IMR-90 (cell line): ENCODE data around the gene BHLHA15. TPM values are rescaled to one million over a fixed set of nuclear protein-coding genes. Genes with fewer than 3 reads are reported as not detected.

ENCODE experiments used
- ATAC-seq: fragments of 200-7000 bp; cut with Tn5 transposase; 2 replicates; pipeline ENCODE4 v1.9.1; 2020; ENCODE audit warnings: low read depth, mild to moderate bottlenecking, moderate library complexity
- BruUV-seq: library from RNA; stranded (reverse); fragments of 400-500 nt; replicated peaks from 2 replicates; lab custom pipeline; 2021; lab: Mats Ljungman, UMichigan
- CTCF ChIA-PET: fragments of 300-600 bp; formaldehyde crosslinking; extraction: SDS; loops from one replicate; lab custom pipeline; 2021; ENCODE audit warnings: antibody characterized with exemption; lab: Yijun Ruan, JAX
- POLR2A ChIA-PET: fragments of 300-600 bp; sonication (Branson Sonifier 250); formaldehyde crosslinking; loops from one replicate; lab custom pipeline; 2022; ENCODE audit warnings: antibody characterized with exemption; ENCODE audit not compliant: unreplicated experiment; lab: Charles Lee
- DNase-seq: peaks from one replicate; pipeline ENCODE4 v3.0.0; 2013
- H2AFZ ChIP-seq: replicated peaks from 2 replicates; pipeline ENCODE3; 2013; ENCODE audit warnings: low read length, mild to moderate bottlenecking; ENCODE audit not compliant: poor library complexity
- H2AK5ac ChIP-seq: 2 replicates; pipeline ENCODE4 v1.6.1; 2013; ENCODE audit warnings: low read depth, low read length, inconsistent platforms
- H2AK9ac ChIP-seq: replicated peaks from 2 replicates; pipeline ENCODE3; 2013; ENCODE audit warnings: mild to moderate bottlenecking, low read depth, low read length, moderate library complexity; ENCODE audit not compliant: poor library complexity
- H2BK120ac ChIP-seq: 2 replicates; pipeline ENCODE4 v1.6.1; 2013; ENCODE audit warnings: low read depth, low read length, inconsistent platforms
- H2BK15ac ChIP-seq: 3 replicates; pipeline ENCODE4 v1.6.1; 2013; ENCODE audit warnings: low read depth, low read length, inconsistent platforms
- H2BK20ac ChIP-seq: 2 replicates; pipeline ENCODE4 v1.6.1; 2013; ENCODE audit warnings: low read depth, mild to moderate bottlenecking, inconsistent platforms, low read length, moderate library complexity
- H2BK5ac ChIP-seq: 2 replicates; pipeline ENCODE4 v1.6.1; 2013; ENCODE audit warnings: mild to moderate bottlenecking, low read depth, low read length, inconsistent platforms; ENCODE audit not compliant: poor library complexity, severe bottlenecking
- H3K14ac ChIP-seq: replicated peaks from 2 replicates; pipeline ENCODE4 v1.6.1; 2013; ENCODE audit warnings: low read depth, low read length, inconsistent platforms
- H3K18ac ChIP-seq: 2 replicates; pipeline ENCODE4 v1.6.1; 2013; ENCODE audit warnings: low read depth, low read length, control low read depth
- H3K23ac ChIP-seq: 2 replicates; pipeline ENCODE4 v1.6.1; 2013; ENCODE audit warnings: low read depth, low read length, inconsistent platforms
- H3K27ac ChIP-seq: 2 replicates; pipeline ENCODE4 v1.5.1; 2013; ENCODE audit warnings: mild to moderate bottlenecking, control low read depth, low read length; ENCODE audit not compliant: insufficient read depth
- H3K27me3 ChIP-seq: 2 replicates; pipeline ENCODE4 v1.6.1; 2013; ENCODE audit warnings: low read length; ENCODE audit not compliant: control insufficient read depth, insufficient read depth
- H3K36me3 ChIP-seq: 2 replicates; pipeline ENCODE4 v1.6.1; 2013; ENCODE audit warnings: low read length, mixed read lengths; ENCODE audit not compliant: control insufficient read depth, insufficient read depth
- H3K4ac ChIP-seq: 2 replicates; pipeline ENCODE4 v1.6.1; 2013; ENCODE audit warnings: low read depth, low read length, inconsistent platforms
- H3K4me1 ChIP-seq: 2 replicates; pipeline ENCODE4 v1.6.1; 2013; ENCODE audit warnings: low read length, mixed read lengths; ENCODE audit not compliant: control insufficient read depth, insufficient read depth
- H3K4me2 ChIP-seq: 2 replicates; pipeline ENCODE4 v1.6.1; 2013; ENCODE audit warnings: low read depth, mild to moderate bottlenecking, control low read depth, low read length, moderate library complexity
- H3K4me3 ChIP-seq: 2 replicates; pipeline ENCODE4 v1.5.1; 2013; ENCODE audit warnings: low read depth, mild to moderate bottlenecking, control low read depth, low read length, moderate library complexity; ENCODE audit not compliant: insufficient read depth
- H3K56ac ChIP-seq: 2 replicates; pipeline ENCODE4 v1.6.1; 2013; ENCODE audit warnings: low read length, inconsistent platforms; ENCODE audit not compliant: insufficient read depth; ENCODE audit errors: extremely low read depth
- H3K79me1 ChIP-seq, 2 experiments: 2 replicates each; pipeline ENCODE4 v1.6.1; 2013; ENCODE audit warnings: low read length in 2 of 2, inconsistent platforms in 1 of 2, low read depth in 1 of 2
- H3K9ac ChIP-seq: 2 replicates; pipeline ENCODE4 v1.6.1; 2013; ENCODE audit warnings: low read depth, low read length, control low read depth
- H3K9me1 ChIP-seq: 2 replicates; pipeline ENCODE4 v1.6.1; 2013; ENCODE audit warnings: low read length, inconsistent platforms; ENCODE audit not compliant: insufficient read depth
- H3K9me3 ChIP-seq: 2 replicates; pipeline ENCODE4 v1.6.1; 2013; ENCODE audit warnings: low read length; ENCODE audit not compliant: control insufficient read depth, insufficient read depth
- H4K20me1 ChIP-seq: 2 replicates; pipeline ENCODE4 v1.6.1; 2013; ENCODE audit warnings: low read length, inconsistent platforms; ENCODE audit not compliant: insufficient read depth
- H4K5ac ChIP-seq: 2 replicates; pipeline ENCODE4 v1.6.1; 2013; ENCODE audit warnings: mild to moderate bottlenecking, low read depth, low read length, control low read depth
- H4K8ac ChIP-seq, 2 experiments: 2 replicates each; pipeline ENCODE4 v1.6.1; 2013; ENCODE audit warnings: low read depth in 2 of 2, low read length in 2 of 2, control low read depth in 1 of 2, inconsistent platforms in 1 of 2
- H4K91ac ChIP-seq: 2 replicates; pipeline ENCODE4 v1.6.1; 2013; ENCODE audit warnings: low read depth, low read length, inconsistent platforms; ENCODE audit not compliant: insufficient read depth
- BHLHE40 ChIP-seq: fragments of 150-350 bp; IDR thresholded peaks from 2 replicates; pipeline ENCODE4 v1.6.1; 2016; ENCODE audit warnings: mild to moderate bottlenecking, low read depth, low read length
- CEBPB ChIP-seq: IDR thresholded peaks from 2 replicates; pipeline ENCODE4 v1.6.1; 2012; ENCODE audit warnings: low read depth, low read length, improper control_type of control experiment
- CHD1 ChIP-seq: IDR thresholded peaks from 2 replicates; pipeline ENCODE4 v1.6.1; 2012; ENCODE audit warnings: low read depth, low read length, improper control_type of control experiment
- CTCF ChIP-seq: conservative IDR thresholded peaks from 2 replicates; pipeline ENCODE4 v1.5.1; 2012; ENCODE audit warnings: mild to moderate bottlenecking, low read depth, low read length, improper control_type of control experiment
- ELK1 ChIP-seq: fragments of 150-350 bp; IDR thresholded peaks from 2 replicates; pipeline ENCODE4 v1.6.1; 2016; ENCODE audit warnings: low read depth, mild to moderate bottlenecking, low read length, moderate library complexity, borderline replicate concordance
- FOS ChIP-seq: fragments of 150-350 bp; IDR thresholded peaks from 2 replicates; pipeline ENCODE4 v1.6.1; 2016; ENCODE audit warnings: low read depth, low read length
- MAFK ChIP-seq: IDR thresholded peaks from 2 replicates; pipeline ENCODE4 v1.6.1; 2012; ENCODE audit warnings: low read depth, low read length, improper control_type of control experiment
- MAZ ChIP-seq: IDR thresholded peaks from 2 replicates; pipeline ENCODE4 v1.6.1; 2012; ENCODE audit warnings: low read depth, mild to moderate bottlenecking, low read length, improper control_type of control experiment, moderate library complexity, borderline replicate concordance
- MXI1 ChIP-seq: IDR thresholded peaks from 2 replicates; pipeline ENCODE4 v1.6.1; 2012; ENCODE audit warnings: low read depth, mild to moderate bottlenecking, low read length, moderate library complexity, borderline replicate concordance
- NFE2L2 ChIP-seq: fragments of 150-350 bp; IDR thresholded peaks from 2 replicates; pipeline ENCODE4 v1.6.1; 2016; ENCODE audit warnings: low read depth, mild to moderate bottlenecking, low read length
- POLR2A ChIP-seq: IDR thresholded peaks from 2 replicates; pipeline ENCODE4 v1.6.1; 2012; ENCODE audit warnings: mild to moderate bottlenecking, low read depth, low read length
- RAD21 ChIP-seq: IDR thresholded peaks from 2 replicates; pipeline ENCODE4 v1.6.1; 2012; ENCODE audit warnings: low read length, improper control_type of control experiment
- RCOR1 ChIP-seq: IDR thresholded peaks from 2 replicates; pipeline ENCODE4 v1.6.1; 2012; ENCODE audit warnings: mild to moderate bottlenecking, low read length, improper control_type of control experiment; ENCODE audit not compliant: insufficient replicate concordance
- RFX5 ChIP-seq: IDR thresholded peaks from 2 replicates; pipeline ENCODE4 v1.8.0; 2012; ENCODE audit warnings: low read depth, mild to moderate bottlenecking, low read length, moderate library complexity
- SMC3 ChIP-seq: fragments of 150-350 bp; IDR thresholded peaks from 2 replicates; pipeline ENCODE4 v1.6.1; 2016; ENCODE audit warnings: low read depth, mild to moderate bottlenecking, antibody characterized with exemption, low read length, moderate library complexity
- USF2 ChIP-seq: fragments of 150-350 bp; IDR thresholded peaks from 2 replicates; pipeline ENCODE4 v1.6.1; 2017; ENCODE audit warnings: mild to moderate bottlenecking, antibody characterized with exemption, low read length, low read depth
- WGBS, 2 experiments: methylation state at CpG; one replicate each; pipeline versions ENCODE4 v1.1.5 to v1.1.7; 2013; ENCODE audit warnings: missing lambda C conversion rate in 2 of 2; ENCODE audit not compliant: insufficient read length in 1 of 2; ENCODE audit errors: extremely low coverage in 2 of 2; 5-methylcytosine and 5-hydroxymethylcytosine counted together
- dilution Hi-C: fragments of 300-500 bp; cut with HindIII; formaldehyde crosslinking; loops from one replicate; pipeline ENCODE4 v1.14.3; 2018; ENCODE audit warnings: low sequenced_read_pairs; ENCODE audit not compliant: unreplicated experiment
- in situ Hi-C: fragments of 300-500 bp; cut with MboI; formaldehyde crosslinking; loops from 3 replicates; pipeline ENCODE4 v1.14.3; 2019; ENCODE audit warnings: low sequenced_read_pairs, inconsistent platforms, mixed read lengths
- intact Hi-C: fragments of 100-400 bp; cut with micrococcal nuclease; formaldehyde crosslinking; loops from 2 replicates; pipeline ENCODE4 v1.10.0; 2022
- polyA plus RNA-seq, 3 experiments: library from polyadenylated mRNA; depleted of rRNA; stranded (reverse); fragments of >200 nt; gene quantifications; 2 replicates each; pipeline ENCODE4 v1.2.3, GENCODE V29; 2012; ENCODE audit warnings: low replicate concordance in 1 of 3
- total RNA-seq: library from RNA; depleted of rRNA; stranded (reverse); fragments of >200 nt; gene quantifications from 2 replicates; pipeline ENCODE4 v1.2.3, GENCODE V29; 2012

BHLHA15 gene
- total and polyA plus RNA-seq, 2 of the 4 experiments (the other 2 are of a cell fraction), result not detected

GRCh38 chr7:98244871-98245270, 33.6 kb downstream of the BHLHA15 start:
- Histone ChIP-seq H2AK5ac (no peak overlapping the region), H4K20me1 (no peaks in the 10 kb centered on the region), H3K9me3 (no peaks in the 10 kb centered on the region), H2BK5ac (no peak overlapping the region), H3K4me3 (no peak overlapping the region), H3K4me1 (no peaks in the 10 kb centered on the region), H3K27ac (no peak overlapping the region), H4K8ac (no peak overlapping the region), H2AFZ (no peak overlapping the region), H4K5ac (no peak overlapping the region), H2AK9ac (no peak overlapping the region), H4K91ac (no peak overlapping the region), H3K23ac (no peak overlapping the region), H2BK120ac (no peak overlapping the region), H3K18ac (no peak overlapping the region), H3K4me2 (no peak overlapping the region), H3K79me1 (peaks cover 5 to 8% of the 10 kb centered on the region in 2 experiments; a peak in 3 of 4 replicates), H3K9me1 (0 out of 2 replicates have a peak, but pooled peaks cover 2% of the 10 kb centered on the region), H3K56ac (no peak overlapping the region), H3K36me3 (peaks cover 17% of the 10 kb centered on the region), H3K14ac (no peak overlapping the region), H2BK15ac (no peak overlapping the region), H3K4ac (no peak overlapping the region), H3K27me3 (no peaks in the 10 kb centered on the region), H2BK20ac (no peak overlapping the region), H3K9ac (no peak overlapping the region)
- 94% methylated on average over 6 of the region's 14 CpGs; no CpG with 5 or more reads in 1 of the 2 experiments for WGBS, 2 experiments
- DNase-seq (no peak), ATAC-seq (no peak)
- POLR2A ChIA-PET, result no interaction called here
- dilution Hi-C loops (no loop called here), intact Hi-C loops (no loop called here), in situ Hi-C loops (no loop called here)
- CTCF ChIA-PET, result no interaction called here
- BruUV-seq, result no TSS peak
- TF ChIP-seq RFX5, result no peak
- no peak for TF ChIP-seq NFE2L2
- no peak for TF ChIP-seq FOS
- TF ChIP-seq SMC3, result no peak
- TF ChIP-seq RAD21, result no peak
- no peak for TF ChIP-seq USF2
- no peak for TF ChIP-seq MXI1
- no peak for TF ChIP-seq ELK1
- no peak for TF ChIP-seq POLR2A
- TF ChIP-seq MAFK, result no peak
- no peak for TF ChIP-seq CTCF
- no peak for TF ChIP-seq MAZ
- TF ChIP-seq CEBPB, result no peak
- no peak for TF ChIP-seq RCOR1
- no peak for TF ChIP-seq CHD1
- TF ChIP-seq BHLHE40, result no peak
